ENCODE measurements around the gene MAP1LC3C. TPM values are rescaled to one million over a fixed set of nuclear protein-coding genes. Genes with fewer than 3 reads are reported as not detected.

The MAP1LC3C gene
- total RNA-seq, 1 donor from 2014 or later, result not detected

GRCh38 chr1:242000434-242000833, 1.5 kb upstream of the MAP1LC3C start:
- H3K27ac ChIP-seq, result no peak overlapping the region
- DNase-seq (ENCODE audit: low spot score), result no peak
- H3K4me3 ChIP-seq, result no peak overlapping the region
- no peaks in the 10 kb centered on the region for H3K79me2 ChIP-seq (ENCODE audit: low read depth)
- H3K9me3 Mint-ChIP-seq, result no peaks in the 10 kb centered on the region
- peaks cover 8% of the 10 kb centered on the region for H3K27me3 Mint-ChIP-seq (ENCODE audit: insufficient read depth, low read depth)
- H3K4me1 ChIP-seq, result peaks cover 13% of the 10 kb centered on the region
- no peak overlapping the region for H3K4me2 ChIP-seq
- no peak overlapping the region for H2AFZ ChIP-seq (replicated peaks)
- H3K4me1 Mint-ChIP-seq, result peaks cover 30% of the 10 kb centered on the region
- H3K4me3 Mint-ChIP-seq, result no peak overlapping the region
- no peaks in the 10 kb centered on the region for H3K9me3 ChIP-seq (ENCODE audit: low read depth)
- TF ChIP-seq CTCF (IDR thresholded peaks at IDR 0.05), result no peak
- no peak for TF ChIP-seq EZH2 (IDR thresholded peaks at IDR 0.05)
- no peak for TF ChIP-seq EZH2phosphoT487 (IDR thresholded peaks at IDR 0.05)
- H3K36me3 Mint-ChIP-seq, result peaks cover 2% of the 10 kb centered on the region
- peaks cover 5% of the 10 kb centered on the region for H3K27me3 ChIP-seq
- H3F3A ChIP-seq (ENCODE audit: low read depth), result peaks cover 7% of the 10 kb centered on the region
- peak overlapping the region; percentile 10 for H3K27ac Mint-ChIP-seq
- H3K9ac ChIP-seq, result no peak overlapping the region
- no peaks in the 10 kb centered on the region for H4K20me1 ChIP-seq (ENCODE audit: low read depth)
- H3K36me3 ChIP-seq, result no peaks in the 10 kb centered on the region

- Histone ChIP-seq H4K20me1 (ENCODE audit: low read depth) (no peaks in the 10 kb centered on the region), H3K79me2 (ENCODE audit: low read depth) (no peaks in the 10 kb centered on the region), H3K4me1 (peaks cover 13% of the 10 kb centered on the region), H3K9ac (no peak overlapping the region), H3K27ac (no peak overlapping the region), H3K4me2 (peak overlapping the region; percentile 68), H3K36me3 (no peaks in the 10 kb centered on the region), H3K4me3 (peak overlapping the region; percentile 35), H2AFZ (replicated peaks) (peak overlapping the region; percentile 50), H3K9me3 (ENCODE audit: low read depth) (no peaks in the 10 kb centered on the region), H3K27me3 (peaks cover 5% of the 10 kb centered on the region), H3F3A (ENCODE audit: low read depth) (peaks cover 7% of the 10 kb centered on the region)
- Mint-ChIP-seq H3K4me1 (peaks cover 32% of the 10 kb centered on the region), H3K9me3 (no peaks in the 10 kb centered on the region), H3K36me3 (peaks cover 5% of the 10 kb centered on the region), H3K4me3 (peak overlapping the region; percentile 81), H3K27me3 (ENCODE audit: insufficient read depth, low read depth) (peaks cover 4% of the 10 kb centered on the region), H3K27ac (peak overlapping the region; percentile 29)
- DNase-seq (ENCODE audit: low spot score), result peak; percentile 60
- TF ChIP-seq CTCF (IDR thresholded peaks at IDR 0.05) (peak; percentile 83), EZH2phosphoT487 (IDR thresholded peaks at IDR 0.05) (no peak)
These were observed 431 bp downstream of the MAP1LC3C start for GRCh38 chr1:241998412-241998921.

- Histone ChIP-seq H2AFZ (replicated peaks) (no peak overlapping the region), H3K4me1 (peaks cover 13% of the 10 kb centered on the region), H3K27ac (no peak overlapping the region), H3K79me2 (ENCODE audit: low read depth) (no peaks in the 10 kb centered on the region), H3K4me2 (no peak overlapping the region), H3K9ac (no peak overlapping the region), H4K20me1 (ENCODE audit: low read depth) (no peaks in the 10 kb centered on the region), H3F3A (ENCODE audit: low read depth) (peaks cover 7% of the 10 kb centered on the region), H3K9me3 (ENCODE audit: low read depth) (no peaks in the 10 kb centered on the region), H3K27me3 (peaks cover 5% of the 10 kb centered on the region), H3K36me3 (no peaks in the 10 kb centered on the region), H3K4me3 (no peak overlapping the region)
- Mint-ChIP-seq H3K27ac (peak overlapping the region; percentile 63), H3K36me3 (peaks cover 5% of the 10 kb centered on the region), H3K4me1 (peaks cover 40% of the 10 kb centered on the region), H3K27me3 (ENCODE audit: insufficient read depth, low read depth) (peaks cover 8% of the 10 kb centered on the region), H3K9me3 (no peaks in the 10 kb centered on the region), H3K4me3 (peak overlapping the region; percentile 75)
- no peak for DNase-seq (ENCODE audit: low spot score)
- TF ChIP-seq EZH2 (IDR thresholded peaks at IDR 0.05) (no peak), EZH2phosphoT487 (IDR thresholded peaks at IDR 0.05) (no peak), CTCF (IDR thresholded peaks at IDR 0.05) (no peak)
These were observed 1.4 kb downstream of the MAP1LC3C start for GRCh38 chr1:241997401-241997998.
